HepG2 (cell line): ENCODE data around the gene CAPN11. TPM values are rescaled to one million over a fixed set of nuclear protein-coding genes. Genes with fewer than 3 reads are reported as not detected.
A peak's percentile ranks its signal among the peaks of the same experiment; 100 is the strongest.

Experiments
- ELF1 ChIP-seq: sonication (generic); formaldehyde crosslinking; IDR thresholded peaks from 2 replicates; pipeline ENCODE4 v1.4.0; 2020; ENCODE audit warnings: missing genetic modification reagents
- HOXA9 ChIP-seq: sonication (generic); formaldehyde crosslinking; IDR thresholded peaks from 2 replicates; pipeline ENCODE4 v1.8.1; 2022; ENCODE audit warnings: missing genetic modification reagents, mild to moderate bottlenecking, moderate library complexity, borderline replicate concordance
- MAF1 ChIP-seq: sonication (generic); formaldehyde crosslinking; IDR thresholded peaks from 2 replicates; pipeline ENCODE4 v1.5.0; 2020; ENCODE audit warnings: missing genetic modification reagents, borderline replicate concordance
- PCBP1 ChIP-seq: fragments of 200-400 bp; formaldehyde crosslinking; IDR thresholded peaks from 2 replicates; pipeline ENCODE4 v1.6.1; 2017; ENCODE audit warnings: mild to moderate bottlenecking, low read depth, low read length, borderline replicate concordance
- RBM22 ChIP-seq: fragments of 200-400 bp; formaldehyde crosslinking; optimal IDR thresholded peaks from 2 replicates; pipeline ENCODE3; 2017; ENCODE audit warnings: mild to moderate bottlenecking, low read length, moderate library complexity
- TCF7 ChIP-seq: sonication (generic); IDR thresholded peaks from 2 replicates; pipeline ENCODE4 v1.6.1; 2016; ENCODE audit warnings: antibody characterized with exemption, low read depth
- ZEB1 ChIP-seq: IDR thresholded peaks from 2 replicates; pipeline ENCODE4 v1.6.1; 2012; ENCODE audit warnings: mild to moderate bottlenecking, low read depth, inconsistent platforms; ENCODE audit not compliant: insufficient replicate concordance
- ZNF510 ChIP-seq: sonication (generic); formaldehyde crosslinking; IDR thresholded peaks from 2 replicates; pipeline ENCODE4 v1.4.0; 2020; ENCODE audit warnings: low read depth, mild to moderate bottlenecking, missing genetic modification reagents
- ZNF724P ChIP-seq: sonication (generic); formaldehyde crosslinking; IDR thresholded peaks from 2 replicates; pipeline ENCODE4 v1.8.0; 2022; ENCODE audit warnings: missing genetic modification reagents, borderline replicate concordance
- polyA plus RNA-seq, 8 experiments: library from polyadenylated mRNA; depleted of rRNA in 3 of 8; stranded (reverse) in 7 of 8; unstranded in 1 of 8; fragments of >200 nt; fragmentation: Illumina TruSeq in 4 of 8; extraction: Trizol in 4 of 8; gene quantifications; 2 replicates each; pipeline versions ENCODE4 v1.2.1 to v1.2.3, GENCODE V29; 2011 to 2016; ENCODE audit warnings: low read depth in 4 of 8, missing spikeins in 1 of 8, mixed read lengths in 1 of 8; ENCODE audit not compliant: insufficient read depth in 1 of 8
- total RNA-seq, 5 experiments: library from RNA; depleted of rRNA; stranded (reverse); fragments of >200 nt; fragmentation: Illumina TruSeq; extraction: Trizol; gene quantifications; 2 replicates each; pipeline ENCODE4 v1.2.3, GENCODE V29; 2016; ENCODE audit warnings: low read depth in 1 of 5
- TF ChIP-seq, protein P1 (sequence below): sonication (generic); formaldehyde crosslinking; IDR thresholded peaks from 2 replicates; pipeline ENCODE4 v1.4.0; 2020; ENCODE audit warnings: missing genetic modification reagents, borderline replicate concordance
- TF ChIP-seq, protein P2 (sequence below), 2 experiments: fragments of 450-650 bp in 1 of 2; sonication (generic) in 1 of 2; formaldehyde crosslinking in 1 of 2; IDR thresholded peaks; 2 replicates each; pipeline versions ENCODE4 v1.6.1 to v1.8.0; 2016 to 2022; ENCODE audit warnings: antibody characterized with exemption in 1 of 2, mild to moderate bottlenecking in 1 of 2, missing genetic modification reagents in 1 of 2
- TF ChIP-seq, protein P3 (sequence below): sonication (generic); formaldehyde crosslinking; IDR thresholded peaks from 2 replicates; pipeline ENCODE4 v1.4.0; 2020; ENCODE audit warnings: mild to moderate bottlenecking, missing genetic modification reagents
- TF ChIP-seq, protein P4 (sequence below): sonication (generic); formaldehyde crosslinking; IDR thresholded peaks from 2 replicates; pipeline ENCODE4 v1.4.0; 2020; ENCODE audit warnings: missing genetic modification reagents

Gene CAPN11
- total and polyA plus RNA-seq, 2 of the 13 experiments (the other 11 are each of a cell fraction or from before 2014, with no cell fraction given): 0.07 to 0.11 TPM

DNA sequence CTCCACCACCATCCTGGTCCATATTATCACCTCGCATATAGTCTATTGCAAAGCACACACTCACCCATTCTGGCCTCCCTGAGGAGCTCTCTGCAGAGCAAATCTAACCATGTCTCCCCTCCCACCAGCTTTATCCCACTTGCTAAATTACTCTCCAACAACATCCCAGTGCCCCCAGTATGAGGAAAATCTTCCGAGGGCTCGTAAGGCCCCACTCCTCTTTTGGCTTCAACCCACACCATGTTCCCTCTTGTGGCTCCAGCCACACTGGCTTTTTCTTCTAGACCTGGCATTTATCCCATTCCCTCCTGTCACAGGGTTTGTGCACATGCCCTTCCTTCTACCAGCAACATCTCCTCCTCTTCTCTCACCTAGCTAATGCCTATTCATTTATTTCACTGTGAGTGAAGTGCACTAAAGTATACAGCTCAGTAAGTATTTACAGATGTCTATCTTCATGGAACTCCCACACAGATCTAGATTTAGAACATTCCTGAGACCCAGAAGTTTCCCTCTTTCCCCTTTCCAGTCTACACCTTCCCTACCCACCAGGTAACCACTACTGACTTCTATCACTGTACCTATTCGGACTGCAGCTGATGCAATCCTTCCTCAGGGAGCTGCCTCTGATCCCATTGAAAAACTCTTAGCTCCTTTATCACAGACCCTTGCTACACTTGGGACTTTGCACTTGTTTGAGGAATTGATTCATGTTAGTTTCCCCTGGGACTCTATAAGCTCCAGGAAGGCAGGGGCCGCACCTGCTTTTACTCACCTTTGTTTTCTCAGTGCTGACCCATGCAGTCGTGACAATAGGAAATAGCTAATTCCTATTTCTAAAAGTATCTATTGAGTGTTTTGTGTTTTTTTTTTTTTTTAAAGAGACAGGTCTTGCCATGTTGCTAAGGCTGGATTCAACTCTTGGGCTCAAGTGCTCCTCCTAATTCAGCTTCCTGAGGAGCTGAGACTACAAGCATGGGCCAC lies 46.9 kb upstream of the CAPN11 start (continued):
- TF ChIP-seq, protein P1, sequence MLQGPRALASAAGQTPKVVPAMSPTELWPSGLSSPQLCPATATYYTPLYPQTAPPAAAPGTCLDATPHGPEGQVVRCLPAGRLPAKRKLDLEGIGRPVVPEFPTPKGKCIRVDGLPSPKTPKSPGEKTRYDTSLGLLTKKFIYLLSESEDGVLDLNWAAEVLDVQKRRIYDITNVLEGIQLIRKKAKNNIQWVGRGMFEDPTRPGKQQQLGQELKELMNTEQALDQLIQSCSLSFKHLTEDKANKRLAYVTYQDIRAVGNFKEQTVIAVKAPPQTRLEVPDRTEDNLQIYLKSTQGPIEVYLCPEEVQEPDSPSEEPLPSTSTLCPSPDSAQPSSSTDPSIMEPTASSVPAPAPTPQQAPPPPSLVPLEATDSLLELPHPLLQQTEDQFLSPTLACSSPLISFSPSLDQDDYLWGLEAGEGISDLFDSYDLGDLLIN (CRISPR knock-in tag): no peak
- no peak for TF ChIP-seq PCBP1
- TF ChIP-seq, protein P2, sequence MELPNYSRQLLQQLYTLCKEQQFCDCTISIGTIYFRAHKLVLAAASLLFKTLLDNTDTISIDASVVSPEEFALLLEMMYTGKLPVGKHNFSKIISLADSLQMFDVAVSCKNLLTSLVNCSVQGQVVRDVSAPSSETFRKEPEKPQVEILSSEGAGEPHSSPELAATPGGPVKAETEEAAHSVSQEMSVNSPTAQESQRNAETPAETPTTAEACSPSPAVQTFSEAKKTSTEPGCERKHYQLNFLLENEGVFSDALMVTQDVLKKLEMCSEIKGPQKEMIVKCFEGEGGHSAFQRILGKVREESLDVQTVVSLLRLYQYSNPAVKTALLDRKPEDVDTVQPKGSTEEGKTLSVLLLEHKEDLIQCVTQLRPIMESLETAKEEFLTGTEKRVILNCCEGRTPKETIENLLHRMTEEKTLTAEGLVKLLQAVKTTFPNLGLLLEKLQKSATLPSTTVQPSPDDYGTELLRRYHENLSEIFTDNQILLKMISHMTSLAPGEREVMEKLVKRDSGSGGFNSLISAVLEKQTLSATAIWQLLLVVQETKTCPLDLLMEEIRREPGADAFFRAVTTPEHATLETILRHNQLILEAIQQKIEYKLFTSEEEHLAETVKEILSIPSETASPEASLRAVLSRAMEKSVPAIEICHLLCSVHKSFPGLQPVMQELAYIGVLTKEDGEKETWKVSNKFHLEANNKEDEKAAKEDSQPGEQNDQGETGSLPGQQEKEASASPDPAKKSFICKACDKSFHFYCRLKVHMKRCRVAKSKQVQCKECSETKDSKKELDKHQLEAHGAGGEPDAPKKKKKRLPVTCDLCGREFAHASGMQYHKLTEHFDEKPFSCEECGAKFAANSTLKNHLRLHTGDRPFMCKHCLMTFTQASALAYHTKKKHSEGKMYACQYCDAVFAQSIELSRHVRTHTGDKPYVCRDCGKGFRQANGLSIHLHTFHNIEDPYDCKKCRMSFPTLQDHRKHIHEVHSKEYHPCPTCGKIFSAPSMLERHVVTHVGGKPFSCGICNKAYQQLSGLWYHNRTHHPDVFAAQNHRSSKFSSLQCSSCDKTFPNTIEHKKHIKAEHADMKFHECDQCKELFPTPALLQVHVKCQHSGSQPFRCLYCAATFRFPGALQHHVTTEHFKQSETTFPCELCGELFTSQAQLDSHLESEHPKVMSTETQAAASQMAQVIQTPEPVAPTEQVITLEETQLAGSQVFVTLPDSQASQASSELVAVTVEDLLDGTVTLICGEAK (IDR thresholded peaks at IDR 0.05): no peak
- TF ChIP-seq, protein P2 (CRISPR knock-in tag; IDR thresholded peaks at IDR 0.05): no peak
- 0 out of 2 replicates have a peak, but pooled peaks have one; percentile 32 for TF ChIP-seq ZNF510 (CRISPR knock-in tag)
- TF ChIP-seq ZNF724P (CRISPR knock-in tag): no peak
- TF ChIP-seq ZEB1: peak; percentile 99
- peak; percentile 60 for TF ChIP-seq TCF7
- TF ChIP-seq, protein P3, sequence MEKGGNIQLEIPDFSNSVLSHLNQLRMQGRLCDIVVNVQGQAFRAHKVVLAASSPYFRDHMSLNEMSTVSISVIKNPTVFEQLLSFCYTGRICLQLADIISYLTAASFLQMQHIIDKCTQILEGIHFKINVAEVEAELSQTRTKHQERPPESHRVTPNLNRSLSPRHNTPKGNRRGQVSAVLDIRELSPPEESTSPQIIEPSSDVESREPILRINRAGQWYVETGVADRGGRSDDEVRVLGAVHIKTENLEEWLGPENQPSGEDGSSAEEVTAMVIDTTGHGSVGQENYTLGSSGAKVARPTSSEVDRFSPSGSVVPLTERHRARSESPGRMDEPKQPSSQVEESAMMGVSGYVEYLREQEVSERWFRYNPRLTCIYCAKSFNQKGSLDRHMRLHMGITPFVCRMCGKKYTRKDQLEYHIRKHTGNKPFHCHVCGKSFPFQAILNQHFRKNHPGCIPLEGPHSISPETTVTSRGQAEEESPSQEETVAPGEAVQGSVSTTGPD (CRISPR knock-in tag): no peak
- no peak for TF ChIP-seq HOXA9 (CRISPR knock-in tag)
- no peak for TF ChIP-seq RBM22
- no peak for TF ChIP-seq MAF1
- TF ChIP-seq, protein P4, sequence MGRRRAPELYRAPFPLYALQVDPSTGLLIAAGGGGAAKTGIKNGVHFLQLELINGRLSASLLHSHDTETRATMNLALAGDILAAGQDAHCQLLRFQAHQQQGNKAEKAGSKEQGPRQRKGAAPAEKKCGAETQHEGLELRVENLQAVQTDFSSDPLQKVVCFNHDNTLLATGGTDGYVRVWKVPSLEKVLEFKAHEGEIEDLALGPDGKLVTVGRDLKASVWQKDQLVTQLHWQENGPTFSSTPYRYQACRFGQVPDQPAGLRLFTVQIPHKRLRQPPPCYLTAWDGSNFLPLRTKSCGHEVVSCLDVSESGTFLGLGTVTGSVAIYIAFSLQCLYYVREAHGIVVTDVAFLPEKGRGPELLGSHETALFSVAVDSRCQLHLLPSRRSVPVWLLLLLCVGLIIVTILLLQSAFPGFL: no peak
- TF ChIP-seq ELF1 (CRISPR knock-in tag): peak; percentile 43; the same call in 1 of the 2 replicates
